SK-N-MC (cell line): ENCODE results near the gene SLC7A10.

Experiments
- EZH2 ChIP-seq: fragments of 200-600 bp; sonication (generic); IDR thresholded peaks from one replicate; pipeline ENCODE4 v1.6.1; 2017; ENCODE audit warnings: antibody characterized with exemption
- FOXP2 ChIP-seq: optimal IDR thresholded peaks from 2 replicates; pipeline ENCODE3; 2011; ENCODE audit warnings: mild to moderate bottlenecking, moderate library complexity; ENCODE audit not compliant: insufficient read depth; ENCODE audit errors: extremely low read length, control extremely low read depth
- POLR2AphosphoS5 ChIP-seq: IDR thresholded peaks from 2 replicates; pipeline ENCODE4 v1.6.1; 2012; ENCODE audit warnings: mild to moderate bottlenecking, low read depth, low read length, borderline replicate concordance

GRCh38 chr19:33247441-33247819 lies 21.8 kb upstream of the SLC7A10 start:
- TF ChIP-seq EZH2 (no peak), POLR2AphosphoS5 (no peak), FOXP2 (no peak)
